Measurements from ENCODE around the gene APH1B.
A peak's percentile ranks its signal among the peaks of the same experiment; 100 is the strongest.
"Not testable (repeated sequence)": the region's sequence is repeated elsewhere in the genome, so short reads cannot be mapped to it uniquely, and the experiment has no call there.

The APH1B gene

GRCh38 chr15:63277038-63277892 lies at the start of gene APH1B:
Gene APH1B (plus strand): TSS chr15:63277605. CDS start chr15:63277624, 19 bp downstream.
- Histone ChIP-seq H3K9ac (peak within 1 kb of the TSS; percentile 88), H4K20me1 (no peaks in the 10 kb centered on the region), H3K4me2 (peak within 1 kb of the TSS; percentile 86), H3K4me3 (peak within 1 kb of the TSS; percentile 84), H3K36me3 (peaks cover 17% of the 10 kb centered on the region), H3K9me3 (no peaks in the 10 kb centered on the region), H3K4me1 (peaks cover 32% of the 10 kb centered on the region), H3K27ac (peak within 1 kb of the TSS; percentile 89), H3K27me3 (no peaks in the 10 kb centered on the region)
- TF ChIP-seq Cebpa-rat (IDR thresholded peaks at IDR 0.05) = no peak

- no peak for TF ChIP-seq Cebpa-rat (IDR thresholded peaks at IDR 0.05)
- Histone ChIP-seq H3K27ac (no peak overlapping the region), H3K4me3 (no peak overlapping the region), H3K4me2 (no peak overlapping the region), H3K4me1 (peaks cover 27% of the 10 kb centered on the region), H3K36me3 (peaks cover 45% of the 10 kb centered on the region), H3K9me3 (no peaks in the 10 kb centered on the region), H3K9ac (no peak overlapping the region), H4K20me1 (peaks cover 18% of the 10 kb centered on the region; the same call in 1 of the 2 replicates), H3K27me3 (no peaks in the 10 kb centered on the region)
Measured at GRCh38 chr15:63227689-63228088, 49.7 kb upstream of the APH1B start.

GRCh38 chr15:63231206-63231605 lies 46.2 kb upstream of the APH1B start:
- no peaks in the 10 kb centered on the region for H3K27me3 ChIP-seq
- peaks cover 21% of the 10 kb centered on the region; the same call in 1 of the 2 replicates for H3K36me3 ChIP-seq
- H3K4me3 ChIP-seq = no peak overlapping the region
- no peak for TF ChIP-seq Cebpa-rat (IDR thresholded peaks at IDR 0.05)
- peaks cover 9% of the 10 kb centered on the region; the same call in 1 of the 2 replicates for H4K20me1 ChIP-seq
- H3K9me3 ChIP-seq = no peaks in the 10 kb centered on the region
- no peak overlapping the region for H3K27ac ChIP-seq
- no peak overlapping the region; the same call in 1 of the 2 replicates for H3K9ac ChIP-seq
- H3K4me2 ChIP-seq = no peak overlapping the region
- H3K4me1 ChIP-seq = peaks cover 45% of the 10 kb centered on the region

GRCh38 chr15:63231706-63232105 lies 45.7 kb upstream of the APH1B start:
- peaks cover 7% of the 10 kb centered on the region; the same call in 1 of the 2 replicates for H4K20me1 ChIP-seq
- H3K9ac ChIP-seq = peak overlapping the region; percentile 31; the same call in 1 of the 2 replicates
- no peak overlapping the region for H3K27ac ChIP-seq
- no peaks in the 10 kb centered on the region for H3K9me3 ChIP-seq
- H3K36me3 ChIP-seq = peaks cover 21% of the 10 kb centered on the region; the same call in 1 of the 2 replicates
- no peak overlapping the region for H3K4me3 ChIP-seq
- no peaks in the 10 kb centered on the region for H3K27me3 ChIP-seq
- TF ChIP-seq Cebpa-rat (IDR thresholded peaks at IDR 0.05) = no peak
- H3K4me2 ChIP-seq = peak overlapping the region; percentile 21; the same call in 1 of the 2 replicates
- peaks cover 40% of the 10 kb centered on the region for H3K4me1 ChIP-seq

- Histone ChIP-seq H3K27ac (peak overlapping the region; percentile 32; the same call in 1 of the 2 replicates), H3K4me1 (peaks cover 40% of the 10 kb centered on the region), H3K9me3 (peaks cover 6% of the 10 kb centered on the region), H3K9ac (no peak overlapping the region), H3K4me2 (peak overlapping the region; percentile 70), H3K4me3 (no peak overlapping the region), H4K20me1 (no peaks in the 10 kb centered on the region; the same call in 1 of the 2 replicates), H3K36me3 (peaks cover 21% of the 10 kb centered on the region; the same call in 1 of the 2 replicates), H3K27me3 (no peaks in the 10 kb centered on the region)
- TF ChIP-seq Cebpa-rat (IDR thresholded peaks at IDR 0.05) = no peak
Measured at GRCh38 chr15:63232405-63232804, 45.0 kb upstream of the APH1B start.

- TF ChIP-seq Cebpa-rat (IDR thresholded peaks at IDR 0.05) = no peak
- H4K20me1 ChIP-seq = peaks cover under 1% of the 10 kb centered on the region; the same call in 1 of the 2 replicates
- peaks cover 11% of the 10 kb centered on the region for H3K9me3 ChIP-seq
- H3K9ac ChIP-seq = no peak overlapping the region
- peak overlapping the region; percentile 32; the same call in 1 of the 2 replicates for H3K27ac ChIP-seq
- peaks cover 41% of the 10 kb centered on the region for H3K4me1 ChIP-seq
- no peaks in the 10 kb centered on the region for H3K27me3 ChIP-seq
- H3K36me3 ChIP-seq = peaks cover 26% of the 10 kb centered on the region; the same call in 1 of the 2 replicates
- H3K4me3 ChIP-seq = no peak overlapping the region
- peak overlapping the region; percentile 70 for H3K4me2 ChIP-seq
Measured at GRCh38 chr15:63232943-63233342, 44.5 kb upstream of the APH1B start.

GRCh38 chr15:63233667-63234423 lies 43.6 kb upstream of the APH1B start:
- peak overlapping the region; percentile 23; the same call in 1 of the 2 replicates for H3K27ac ChIP-seq
- peaks cover 50% of the 10 kb centered on the region for H3K4me1 ChIP-seq
- H4K20me1 ChIP-seq = peaks cover 9% of the 10 kb centered on the region; the same call in 1 of the 2 replicates

GRCh38 chr15:63234451-63234870 lies 42.9 kb upstream of the APH1B start:
- no peak for TF ChIP-seq Cebpa-rat (IDR thresholded peaks at IDR 0.05)
- peak overlapping the region; percentile 70 for H3K4me2 ChIP-seq
- H3K27ac ChIP-seq = peak overlapping the region; percentile 23; the same call in 1 of the 2 replicates

More at GRCh38 chr15:63233667-63234423, 43.6 kb upstream of the APH1B start:
- Histone ChIP-seq H3K4me2 (peak overlapping the region; percentile 70), H3K9ac (no peak overlapping the region), H3K4me3 (no peak overlapping the region), H3K9me3 (peaks cover 11% of the 10 kb centered on the region), H3K36me3 (peaks cover 22% of the 10 kb centered on the region; the same call in 1 of the 2 replicates), H3K27me3 (no peaks in the 10 kb centered on the region)
- TF ChIP-seq Cebpa-rat (IDR thresholded peaks at IDR 0.05) = no peak

GRCh38 chr15:63236272-63236671 lies 41.1 kb upstream of the APH1B start:
- no peak overlapping the region for H3K9ac ChIP-seq
- no peak overlapping the region for H3K4me2 ChIP-seq
- peaks cover 53% of the 10 kb centered on the region for H3K4me1 ChIP-seq
- peaks cover 29% of the 10 kb centered on the region; the same call in 1 of the 2 replicates for H4K20me1 ChIP-seq
- H3K9me3 ChIP-seq = peaks cover 17% of the 10 kb centered on the region
- H3K27me3 ChIP-seq = no peaks in the 10 kb centered on the region
- no peak for TF ChIP-seq Cebpa-rat (IDR thresholded peaks at IDR 0.05)
- H3K4me3 ChIP-seq = no peak overlapping the region
- H3K36me3 ChIP-seq = peaks cover 31% of the 10 kb centered on the region
- no peak overlapping the region for H3K27ac ChIP-seq

More at GRCh38 chr15:63234451-63234870, 42.9 kb upstream of the APH1B start:
- Histone ChIP-seq H3K9ac (no peak overlapping the region), H4K20me1 (peaks cover 14% of the 10 kb centered on the region; the same call in 1 of the 2 replicates), H3K4me1 (peaks cover 53% of the 10 kb centered on the region), H3K36me3 (peaks cover 16% of the 10 kb centered on the region; the same call in 1 of the 2 replicates), H3K9me3 (peaks cover 11% of the 10 kb centered on the region), H3K4me3 (no peak overlapping the region), H3K27me3 (no peaks in the 10 kb centered on the region)

- not testable (repeated sequence) for H3K4me2 ChIP-seq, H3K27me3 ChIP-seq, H3K9ac ChIP-seq, H3K27ac ChIP-seq, H3K4me3 ChIP-seq
- H3K36me3 ChIP-seq = peaks cover 39% of the 10 kb centered on the region
- H4K20me1 ChIP-seq = peaks cover 29% of the 10 kb centered on the region; the same call in 1 of the 2 replicates
- H3K9me3 ChIP-seq = peaks cover 25% of the 10 kb centered on the region
- H3K4me1 ChIP-seq = peaks cover 45% of the 10 kb centered on the region
Measured at GRCh38 chr15:63237086-63237485, 40.3 kb upstream of the APH1B start.

Measured in BLaER1 (cell line).